HTERT RPE-1 (cell line): ENCODE results near the gene GPHN.

Experiments used
- in situ Hi-C: fragments of 300-500 bp; cut with MboI; formaldehyde crosslinking; loops from 4 replicates; pipeline ENCODE4 v1.14.3; 2020; ENCODE audit warnings: low sequenced_read_pairs

The GPHN gene

GRCh38 chr14:66596241-66596985 is 88.5 kb downstream of the GPHN start:
- in situ Hi-C loops = no loop called here

DNA sequence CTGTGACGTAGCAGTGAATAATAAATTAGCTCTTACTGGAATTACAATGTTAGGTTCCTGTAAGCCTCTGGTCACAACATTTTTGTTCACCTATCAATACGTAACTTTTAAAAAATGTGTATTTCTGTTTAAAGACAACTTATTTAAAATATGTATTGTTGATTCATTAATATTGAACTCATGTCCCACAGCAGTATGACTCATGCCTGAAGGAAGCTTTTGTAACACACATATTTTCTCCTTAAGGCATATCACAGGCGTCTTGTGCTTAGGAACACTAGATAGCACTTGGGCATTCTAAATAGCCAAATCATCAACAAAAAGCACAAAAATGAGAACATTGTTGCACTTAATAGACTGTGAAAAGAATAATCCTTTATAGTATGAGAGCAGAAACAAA is 92.5 kb downstream of the GPHN start:
- in situ Hi-C loops = no loop called here

DNA sequence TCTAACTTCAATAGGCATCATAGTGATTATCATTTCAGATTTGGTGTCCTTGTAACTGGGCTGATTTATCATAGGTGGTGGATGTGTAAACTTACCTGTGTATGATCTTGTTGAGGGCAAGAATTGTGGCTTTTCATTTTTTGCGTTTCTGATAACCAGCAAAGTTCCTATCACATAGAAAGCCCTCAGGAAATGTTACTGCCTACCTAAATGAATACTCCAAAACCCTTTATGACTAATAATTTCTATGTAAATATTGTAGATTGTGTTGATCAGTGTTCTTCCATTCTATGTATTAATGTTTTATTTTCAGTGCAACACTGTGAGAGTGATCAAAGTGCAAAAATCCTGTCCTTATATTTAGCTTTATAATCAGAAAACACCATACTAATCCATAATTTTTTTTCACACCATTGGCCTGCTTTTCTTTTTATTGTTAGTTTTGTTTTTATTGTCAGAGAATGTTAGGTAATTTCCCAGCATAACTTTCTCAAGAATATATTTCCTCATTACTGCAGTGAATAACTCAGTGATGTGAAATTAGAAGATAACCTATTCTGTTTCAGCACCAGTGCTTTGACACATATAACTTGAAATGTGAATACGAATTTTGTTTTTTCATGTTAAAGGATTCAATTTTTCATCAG is 94.1 kb downstream of the GPHN start:
- in situ Hi-C loops = no loop called here

- in situ Hi-C loops = no loop called here
Observed at GRCh38 chr14:66603945-66604344, 96.0 kb downstream of the GPHN start.

GRCh38 chr14:66606826-66607225 is 98.9 kb downstream of the GPHN start:
- in situ Hi-C loops = no loop called here

- in situ Hi-C loops = no loop called here
Observed at GRCh38 chr14:66610154-66610563, 102.2 kb downstream of the GPHN start.

- in situ Hi-C loops = no loop called here
Observed at GRCh38 chr14:66613344-66613743, 105.4 kb downstream of the GPHN start.

DNA sequence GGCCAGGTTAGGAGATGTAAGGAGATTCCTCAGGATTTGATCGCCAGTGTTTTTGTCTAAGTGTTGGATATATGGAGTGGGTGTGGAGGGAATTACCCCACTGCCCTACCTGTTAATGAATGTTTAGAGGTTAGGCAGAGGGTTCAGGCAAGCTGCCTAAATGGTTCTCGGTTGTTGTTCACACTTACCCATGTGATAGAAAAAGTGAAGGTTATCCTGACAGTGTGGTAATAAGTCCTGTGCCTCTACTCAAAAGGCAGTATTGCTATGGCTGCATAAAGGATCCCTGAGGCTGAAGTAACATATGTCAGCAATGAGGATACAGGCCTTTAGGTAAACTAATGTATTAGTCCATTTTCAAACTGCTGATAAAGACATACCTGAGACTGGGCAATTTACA is 112.0 kb downstream of the GPHN start:
- in situ Hi-C loops = no loop called here

- in situ Hi-C loops = no loop called here
Observed at GRCh38 chr14:66623838-66624237, 115.9 kb downstream of the GPHN start.

- in situ Hi-C loops = no loop called here
Observed at GRCh38 chr14:66624336-66624937, 116.5 kb downstream of the GPHN start.

DNA sequence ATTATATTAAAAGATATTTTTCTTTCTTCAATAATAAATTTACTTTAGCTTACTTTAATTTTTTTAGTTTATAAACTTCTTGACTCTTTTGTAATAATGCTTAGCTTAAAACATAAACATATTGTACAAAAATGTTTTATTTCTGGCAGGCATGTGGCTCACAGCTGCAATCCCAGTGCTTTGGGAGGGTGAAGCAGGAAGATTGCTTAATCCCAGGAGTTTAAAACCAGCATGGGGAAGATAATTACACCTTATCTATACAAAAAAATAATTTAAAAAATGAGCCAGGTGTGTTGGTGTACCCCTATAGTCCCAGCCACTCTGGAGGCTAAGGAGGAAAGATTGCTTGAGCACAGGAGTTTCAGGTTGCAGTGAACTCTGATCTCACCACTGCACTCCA is 120.7 kb downstream of the GPHN start:
- in situ Hi-C loops = no loop called here

- in situ Hi-C loops = no loop called here
Observed at GRCh38 chr14:66629499-66629898, 121.6 kb downstream of the GPHN start.

GRCh38 chr14:66634876-66635275 is 126.9 kb downstream of the GPHN start:
- in situ Hi-C loops = no loop called here

DNA sequence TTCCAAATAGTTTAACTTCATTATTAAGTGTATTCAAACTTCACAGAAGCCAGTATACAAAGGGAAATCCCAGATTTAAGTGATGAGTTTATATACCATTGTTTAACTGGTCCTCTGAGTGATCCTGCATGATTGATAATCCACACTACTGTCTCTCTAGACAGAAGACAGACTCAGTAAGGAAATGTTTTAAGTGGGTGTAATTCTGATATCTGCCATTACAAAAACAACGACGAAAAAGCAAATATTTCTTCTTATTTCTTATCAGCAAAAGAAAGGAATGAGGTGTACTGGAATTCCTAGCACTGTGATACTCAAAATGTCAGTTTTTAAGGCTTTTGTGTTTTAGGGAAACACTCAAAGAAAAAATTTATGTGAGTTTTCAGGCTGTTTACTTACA is 127.5 kb downstream of the GPHN start:
- in situ Hi-C loops = no loop called here

- in situ Hi-C loops = no loop called here
Observed at GRCh38 chr14:66636240-66636639, 128.3 kb downstream of the GPHN start.

DNA sequence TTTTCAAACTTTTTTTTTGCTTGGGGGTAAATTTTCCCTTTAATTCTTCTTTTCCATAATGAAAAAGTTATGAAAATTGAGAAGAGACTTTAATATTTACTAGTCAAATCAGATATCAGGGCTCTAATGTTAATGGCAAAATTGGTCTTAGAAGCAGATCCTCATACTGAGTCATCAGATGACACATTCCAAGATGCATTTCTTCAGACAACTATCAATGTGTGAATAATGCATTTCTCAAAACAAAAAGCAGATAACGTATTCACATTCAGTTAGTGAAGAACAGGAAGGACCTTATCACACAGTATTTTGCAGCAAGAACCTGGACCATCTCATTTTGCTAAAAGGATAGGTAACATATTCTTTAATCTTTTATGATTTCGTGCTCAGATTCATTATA is 130.7 kb downstream of the GPHN start:
- in situ Hi-C loops = no loop called here

DNA sequence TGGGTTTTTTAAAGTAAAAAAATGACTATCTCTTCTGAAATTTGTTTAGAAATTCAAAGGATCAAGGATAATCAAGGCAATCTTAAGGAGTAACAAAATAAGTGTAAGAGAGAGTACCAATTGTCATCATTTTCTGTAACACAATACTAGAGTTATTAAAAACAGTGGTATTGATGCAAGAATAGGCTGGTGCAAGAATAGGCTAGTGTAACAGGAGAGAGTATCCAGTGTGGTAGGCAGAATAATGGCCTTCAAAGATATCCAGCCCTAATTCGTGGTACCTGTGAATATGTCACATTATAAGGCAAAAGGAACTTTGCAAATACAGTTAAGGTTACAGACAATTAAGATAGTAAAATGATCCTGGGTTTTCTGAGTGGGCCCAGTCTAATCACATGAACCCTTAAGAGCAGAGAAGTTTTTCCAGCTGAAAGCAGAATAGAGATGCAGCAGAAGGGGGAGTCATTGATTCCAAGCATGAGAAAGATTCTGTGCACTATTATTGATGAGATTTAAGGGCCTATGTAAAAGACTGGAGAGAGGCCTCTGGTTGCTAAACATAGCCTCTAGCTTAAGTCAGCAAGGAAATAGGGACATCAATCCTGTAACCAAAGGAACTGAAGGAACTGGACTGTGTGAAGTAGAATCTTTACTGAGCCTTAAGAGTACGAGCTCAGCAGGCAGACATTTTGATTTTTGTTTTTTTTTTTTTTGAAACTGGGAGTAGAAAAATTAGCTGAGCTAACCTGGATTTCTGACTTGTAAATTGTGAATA is 134.1 kb downstream of the GPHN start:
- in situ Hi-C loops = no loop called here

DNA sequence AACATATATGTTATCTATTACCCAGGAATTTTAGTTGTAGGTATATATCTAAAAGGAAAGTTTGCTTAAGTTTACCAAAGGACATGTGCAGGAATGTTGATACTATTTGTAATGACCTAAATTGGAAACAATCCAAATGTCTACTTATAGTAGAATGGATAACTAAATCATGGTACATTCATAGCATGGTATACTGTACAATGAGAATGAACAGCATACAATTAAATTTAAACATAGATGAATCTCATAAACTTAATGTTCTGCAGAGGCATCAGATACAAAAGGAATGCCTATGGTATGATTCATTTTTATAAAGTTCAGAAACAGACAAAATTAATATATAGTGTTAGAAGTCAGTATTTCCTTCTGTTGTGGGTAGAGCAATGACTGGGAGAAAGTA is 135.4 kb downstream of the GPHN start:
- in situ Hi-C loops = no loop called here

GRCh38 chr14:66645716-66646115 is 137.8 kb downstream of the GPHN start:
- in situ Hi-C loops = no loop called here

DNA sequence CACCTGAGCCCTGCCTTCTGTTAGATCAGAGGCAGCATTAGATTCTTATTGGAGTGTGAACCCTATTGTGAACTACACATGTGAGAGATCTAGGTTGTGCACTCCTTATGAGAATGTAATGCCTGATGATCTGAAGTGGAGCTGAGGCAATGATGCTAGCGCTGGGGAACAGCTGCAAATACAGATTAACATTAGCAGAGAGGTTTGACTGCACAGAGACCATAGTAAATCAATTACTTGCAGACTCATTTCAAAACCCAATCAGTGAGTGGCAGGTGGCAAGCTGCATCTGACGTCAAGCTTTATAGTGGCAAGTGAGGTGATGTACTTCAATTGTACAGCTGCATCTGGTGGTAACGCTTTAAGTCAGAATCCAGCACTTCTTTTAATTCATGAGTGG is 141.6 kb downstream of the GPHN start:
- in situ Hi-C loops = no loop called here

DNA sequence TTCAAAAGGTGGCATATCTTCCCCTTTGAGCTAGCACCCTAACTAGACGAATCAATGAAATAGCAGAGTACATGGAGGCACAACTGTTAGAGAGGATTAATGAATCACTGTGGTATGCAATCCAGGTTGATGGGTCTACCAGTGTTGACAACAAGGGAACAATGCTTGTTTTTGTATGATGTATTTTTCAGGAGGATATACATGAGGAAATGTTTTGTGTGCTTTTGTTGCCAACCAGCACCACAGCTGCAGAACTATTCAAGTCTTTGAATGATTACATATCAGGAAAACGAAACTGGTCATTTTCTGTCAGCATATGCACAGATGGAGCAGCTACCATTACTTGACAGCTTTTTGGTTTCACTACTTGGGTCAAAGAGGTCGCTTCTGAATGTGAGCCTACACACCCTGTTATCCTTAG is 142.6 kb downstream of the GPHN start:
- in situ Hi-C loops = no loop called here
